AG04450 (cell line): Measurements from ENCODE around the gene ZNF831. TPM values are rescaled to one million over a fixed set of nuclear protein-coding genes. Genes with fewer than 3 reads are reported as not detected.

Experiments used
- CTCF ChIA-PET: fragments of 300-600, 350-600 bp; formaldehyde crosslinking; extraction: SDS; loops from one replicate; lab custom pipeline; 2022; ENCODE audit warnings: antibody characterized with exemption, inconsistent platforms; lab: Charles Lee
- POLR2A ChIA-PET: fragments of 350-600 bp; formaldehyde crosslinking; extraction: SDS; loops from one replicate; lab custom pipeline; 2021; ENCODE audit warnings: antibody characterized with exemption, inconsistent platforms; lab: Yijun Ruan, JAX
- DNase-seq: peaks from one replicate; pipeline ENCODE4 v3.0.0-alpha.2; 2011; ENCODE audit warnings: low read depth, low spot score
- H3K27ac ChIP-seq: one replicate; pipeline ENCODE4 v1.5.1; 2012; ENCODE audit warnings: low read depth, low read length, control low read depth
- H3K27me3 ChIP-seq: one replicate; pipeline ENCODE4 v1.6.0; 2012; ENCODE audit warnings: low read length; ENCODE audit not compliant: control insufficient read depth, insufficient read depth
- H3K4me3 ChIP-seq: 2 replicates; pipeline ENCODE4 v1.5.1; 2011; ENCODE audit warnings: mild to moderate bottlenecking, low read depth, low read length, control low read depth
- H3K9me3 ChIP-seq: 2 replicates; pipeline ENCODE4 v1.5.1; 2012; ENCODE audit warnings: low read length; ENCODE audit not compliant: control insufficient read depth, insufficient read depth
- polyA plus RNA-seq: library from polyadenylated mRNA; depleted of rRNA; stranded (reverse); fragments of >200 nt; gene quantifications from 2 replicates; pipeline ENCODE4 v1.2.3, GENCODE V29; 2011
- TF ChIP-seq, protein P1 (sequence below): IDR thresholded peaks from 2 replicates; pipeline ENCODE4 v1.5.1; 2011; ENCODE audit warnings: low read depth, low read length, control low read depth, inconsistent platforms

Gene ZNF831
- polyA plus RNA-seq, 1 experiment, result not detected

DNA sequence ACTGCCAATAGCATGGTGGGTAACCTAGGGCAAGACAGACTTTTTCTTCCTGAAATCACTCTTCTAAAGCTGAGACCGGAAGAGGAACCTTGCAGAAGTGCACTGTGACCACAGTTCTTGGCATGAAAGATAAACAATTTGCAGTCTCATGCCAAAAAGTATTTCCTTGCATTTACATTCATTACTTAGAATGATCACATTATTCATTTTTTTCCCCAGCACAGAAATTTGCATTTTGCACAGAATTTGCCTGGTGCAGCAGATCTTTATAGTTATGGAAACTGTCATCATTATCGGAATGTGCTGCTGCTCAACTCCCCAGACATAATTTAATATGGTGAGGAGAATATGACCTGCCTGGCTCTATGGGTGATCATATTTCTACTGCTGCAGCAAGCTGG is 94.6 kb downstream of the ZNF831 start:
- CTCF ChIA-PET, result no interaction called here
- H3K4me3 ChIP-seq, result no peak overlapping the region
- H3K27me3 ChIP-seq, result no peaks in the 10 kb centered on the region
- no peak for DNase-seq
- H3K9me3 ChIP-seq, result no peaks in the 10 kb centered on the region
- H3K27ac ChIP-seq, result no peak overlapping the region
- POLR2A ChIA-PET, result no interaction called here
- TF ChIP-seq, protein P1, sequence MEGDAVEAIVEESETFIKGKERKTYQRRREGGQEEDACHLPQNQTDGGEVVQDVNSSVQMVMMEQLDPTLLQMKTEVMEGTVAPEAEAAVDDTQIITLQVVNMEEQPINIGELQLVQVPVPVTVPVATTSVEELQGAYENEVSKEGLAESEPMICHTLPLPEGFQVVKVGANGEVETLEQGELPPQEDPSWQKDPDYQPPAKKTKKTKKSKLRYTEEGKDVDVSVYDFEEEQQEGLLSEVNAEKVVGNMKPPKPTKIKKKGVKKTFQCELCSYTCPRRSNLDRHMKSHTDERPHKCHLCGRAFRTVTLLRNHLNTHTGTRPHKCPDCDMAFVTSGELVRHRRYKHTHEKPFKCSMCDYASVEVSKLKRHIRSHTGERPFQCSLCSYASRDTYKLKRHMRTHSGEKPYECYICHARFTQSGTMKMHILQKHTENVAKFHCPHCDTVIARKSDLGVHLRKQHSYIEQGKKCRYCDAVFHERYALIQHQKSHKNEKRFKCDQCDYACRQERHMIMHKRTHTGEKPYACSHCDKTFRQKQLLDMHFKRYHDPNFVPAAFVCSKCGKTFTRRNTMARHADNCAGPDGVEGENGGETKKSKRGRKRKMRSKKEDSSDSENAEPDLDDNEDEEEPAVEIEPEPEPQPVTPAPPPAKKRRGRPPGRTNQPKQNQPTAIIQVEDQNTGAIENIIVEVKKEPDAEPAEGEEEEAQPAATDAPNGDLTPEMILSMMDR, result no peak

DNA sequence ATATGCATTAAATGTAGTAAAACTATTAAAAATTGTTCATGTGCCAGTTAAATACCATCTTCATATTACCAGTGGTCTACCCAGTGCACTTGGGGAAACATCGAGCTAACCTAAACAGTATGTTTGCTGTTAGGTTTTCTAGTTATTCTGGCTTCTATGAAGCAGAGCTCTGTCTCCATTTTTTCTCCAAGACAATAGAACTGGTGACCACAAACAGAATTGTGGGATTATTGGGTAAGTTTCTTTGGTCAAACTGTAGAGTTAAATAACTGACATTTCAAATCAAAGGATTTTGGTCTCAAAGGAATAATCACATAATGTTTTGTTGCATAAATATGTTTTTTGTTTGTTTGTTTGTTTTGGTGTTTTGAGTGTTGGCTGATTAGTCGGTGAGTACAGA is 96.3 kb downstream of the ZNF831 start:
- H3K27ac ChIP-seq, result no peak overlapping the region
- DNase-seq, result no peak
- H3K27me3 ChIP-seq, result no peaks in the 10 kb centered on the region
- ChIA-PET POLR2A (no interaction called here), CTCF (interaction anchor here (0.6 kb wide), 1 partner anchor 172 kb away, joined by 3 read pairs; no protein-coding TSS in a partner anchor)
- H3K4me3 ChIP-seq, result no peak overlapping the region
- TF ChIP-seq, protein P1, result no peak
- no peaks in the 10 kb centered on the region for H3K9me3 ChIP-seq

DNA sequence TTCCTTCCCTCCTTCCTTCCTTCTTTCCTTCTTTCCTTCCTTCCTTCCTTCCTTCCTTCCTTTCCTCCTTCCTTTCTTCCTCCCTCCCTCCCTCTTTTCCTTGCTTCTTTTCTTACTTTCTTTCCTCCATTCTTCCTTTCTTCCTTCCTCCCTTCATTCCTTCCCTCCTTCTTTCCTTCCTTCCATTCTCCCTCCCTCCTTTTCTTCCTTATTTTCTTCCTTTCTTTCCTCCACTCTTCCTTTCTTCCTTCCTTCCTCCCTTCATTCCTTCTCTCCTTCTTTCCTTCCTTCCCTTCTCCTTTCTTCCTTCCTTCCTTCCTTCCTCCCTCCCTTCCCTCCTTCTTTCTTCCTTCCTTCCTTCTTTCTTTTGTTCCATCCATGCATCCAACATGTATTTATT is 101.7 kb downstream of the ZNF831 start:
- CTCF ChIA-PET, result no interaction called here
- no peaks in the 10 kb centered on the region for H3K27me3 ChIP-seq
- no peak overlapping the region for H3K27ac ChIP-seq
- H3K4me3 ChIP-seq, result no peak overlapping the region
- POLR2A ChIA-PET, result no interaction called here
- TF ChIP-seq, protein P1, result no peak
- no peaks in the 10 kb centered on the region for H3K9me3 ChIP-seq
- no peak for DNase-seq

DNA sequence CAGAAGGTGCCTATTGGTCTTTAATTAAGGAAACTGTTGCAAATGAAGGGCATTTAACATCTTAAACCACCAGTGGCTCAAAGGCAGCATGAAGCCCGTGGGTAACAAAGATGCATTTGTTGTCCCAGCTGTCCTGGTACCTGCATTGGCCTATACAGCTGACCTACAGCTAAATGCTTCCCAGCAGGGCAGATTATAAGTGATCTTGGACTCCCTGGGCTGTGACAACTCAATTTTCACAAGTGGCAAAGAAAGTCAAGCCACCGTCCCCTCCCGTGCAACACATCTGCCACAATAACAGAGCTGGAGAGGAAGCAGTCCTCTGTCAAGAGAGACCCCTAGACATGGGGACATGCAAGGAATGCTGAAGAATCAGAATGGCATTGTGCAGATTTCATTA is 105.2 kb downstream of the ZNF831 start:
- TF ChIP-seq, protein P1, result no peak
- ChIA-PET CTCF (interaction anchor here (0.6 kb wide), 1 partner anchor 153 kb away, joined by 3 read pairs; no protein-coding TSS in a partner anchor), POLR2A (no interaction called here)
- Histone ChIP-seq H3K27ac (no peak overlapping the region), H3K27me3 (no peaks in the 10 kb centered on the region), H3K4me3 (no peak overlapping the region), H3K9me3 (no peaks in the 10 kb centered on the region)
- no peak for DNase-seq

DNA sequence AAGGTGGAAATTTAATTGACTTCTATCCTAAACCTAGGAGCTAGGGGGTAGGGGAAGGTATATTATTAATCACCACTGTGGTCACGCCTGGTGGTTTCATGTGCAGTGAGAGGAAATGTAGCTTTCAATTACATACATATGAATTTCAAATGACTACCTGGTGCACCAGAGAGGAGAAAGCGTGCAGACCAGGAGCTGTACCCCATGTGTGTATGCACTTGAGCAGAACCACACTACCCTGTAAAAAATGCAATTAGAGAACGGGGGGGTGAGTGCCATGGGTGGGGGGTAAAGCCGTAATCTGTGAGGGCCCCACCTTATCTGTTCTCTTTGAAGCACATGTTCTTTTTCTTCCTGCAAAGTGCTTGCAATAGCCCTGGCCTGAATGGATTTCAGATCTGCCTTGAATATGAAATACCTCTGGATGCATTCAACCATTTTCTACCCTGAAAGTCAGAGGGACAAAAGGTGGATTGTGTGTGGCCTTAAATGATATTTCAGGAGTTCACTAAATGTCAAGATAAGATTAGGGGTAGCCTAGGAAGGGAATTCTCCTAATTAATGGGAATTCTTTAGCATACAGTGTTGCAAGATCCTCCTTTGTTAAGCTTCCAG is 105.9 kb downstream of the ZNF831 start:
- ChIA-PET POLR2A (no interaction called here), CTCF (no interaction called here)
- Histone ChIP-seq H3K27me3 (no peaks in the 10 kb centered on the region), H3K4me3 (no peak overlapping the region), H3K27ac (no peak overlapping the region), H3K9me3 (no peaks in the 10 kb centered on the region)
- no peak for DNase-seq
- TF ChIP-seq, protein P1, result no peak
